A549 (cell line): Measurements from ENCODE around the gene CCDC90B. TPM values are rescaled to one million over a fixed set of nuclear protein-coding genes. Genes with fewer than 3 reads are reported as not detected.
A peak's percentile ranks its signal among the peaks of the same experiment; 100 is the strongest.

Source experiments
- ATAC-seq, 2 experiments: fragments of 200-7000 bp in 1 of 2; fragments of >200 bp in 1 of 2; cut with Nextera tagmentation in 1 of 2; cut with Tn5 transposase in 1 of 2; 3 replicates each; pipeline versions ENCODE4 v1.8.0 to v1.9.1; 2018 to 2020; ENCODE audit warnings: mild to moderate bottlenecking in 1 of 2, moderate library complexity in 1 of 2
- CTCF ChIA-PET: fragments of 300-600 bp; sonication (Branson Sonifier 250); formaldehyde crosslinking; extraction: SDS; loops from one replicate; lab custom pipeline; 2021; ENCODE audit warnings: antibody characterized with exemption, inconsistent platforms; lab: Yijun Ruan, JAX
- POLR2A ChIA-PET: fragments of 350-600 bp; formaldehyde crosslinking; extraction: SDS; loops from one replicate; lab custom pipeline; 2021; ENCODE audit warnings: antibody characterized with exemption, inconsistent platforms; lab: Yijun Ruan, JAX
- DNase-seq, 2 experiments: peaks; one replicate each; pipeline versions ENCODE4 v3.0.0 to v3.0.0-alpha.2; 2011 to 2016; ENCODE audit warnings: low read depth in 1 of 2, low spot score in 1 of 2
- FAIRE-seq: peaks from 2 replicates; lab custom pipeline; 2011; peaks lifted over from hg19 to GRCh38; lab: Jason Lieb, UNC
- H3K27ac ChIP-seq, 2 experiments: fragments of >200 bp; sonication (Bioruptor Twin); formaldehyde crosslinking; 3 replicates each; pipeline ENCODE4 v1.5.1; 2016 to 2017
- H3K4me1 ChIP-seq: fragments of >200 bp; sonication (Bioruptor Twin); formaldehyde crosslinking; 3 replicates; pipeline ENCODE4 v1.6.1; 2016
- H3K4me2 ChIP-seq: fragments of >200 bp; sonication (Bioruptor Twin); formaldehyde crosslinking; 3 replicates; pipeline ENCODE4 v1.6.1; 2016
- H3K4me3 ChIP-seq: fragments of >200 bp; sonication (Bioruptor Twin); formaldehyde crosslinking; 3 replicates; pipeline ENCODE4 v1.5.1; 2016
- H3K9me3 ChIP-seq: fragments of >200 bp; sonication (Bioruptor Twin); formaldehyde crosslinking; 3 replicates; pipeline ENCODE4 v1.6.1; 2016
- CHD2 ChIP-seq: fragments of 150-350 bp; IDR thresholded peaks from 2 replicates; pipeline ENCODE4 v1.6.1; 2014; ENCODE audit warnings: low read length; ENCODE audit not compliant: partially characterized antibody
- EHF ChIP-seq: fragments of 250-450 bp; sonication (Bioruptor Pico); IDR thresholded peaks from 2 replicates; pipeline ENCODE4 v1.5.0; 2020; ENCODE audit warnings: mild to moderate bottlenecking
- EP300 ChIP-seq, 2 experiments: fragments of >200 bp; sonication (Bioruptor Twin); formaldehyde crosslinking; IDR thresholded peaks; 2 replicates in 1 of 2; 3 replicates in 1 of 2; pipeline ENCODE4 v1.6.1; 2016 to 2017
- JUNB ChIP-seq: fragments of >200 bp; sonication (Bioruptor Twin); formaldehyde crosslinking; IDR thresholded peaks from 2 replicates; pipeline ENCODE4 v1.6.1; 2016
- NPAS2 ChIP-seq: fragments of 250-450 bp; sonication (Bioruptor Pico); IDR thresholded peaks from 2 replicates; pipeline ENCODE4 v1.8.0; 2022; ENCODE audit warnings: mild to moderate bottlenecking, moderate library complexity, borderline replicate concordance
- PBX3 ChIP-seq: IDR thresholded peaks from 2 replicates; pipeline ENCODE4 v1.6.1; 2012
- PHF8 ChIP-seq: fragments of 200-600 bp; sonication (generic); IDR thresholded peaks from 2 replicates; pipeline ENCODE4 v1.6.1; 2016; ENCODE audit warnings: low read depth, mild to moderate bottlenecking, antibody characterized with exemption, moderate library complexity, borderline replicate concordance
- POLR2A ChIP-seq: IDR thresholded peaks from 2 replicates; pipeline ENCODE4 v1.6.1; 2012; ENCODE audit warnings: mild to moderate bottlenecking, low read length
- RAD21 ChIP-seq, 2 experiments: fragments of >200 bp in 1 of 2; sonication (Bioruptor Twin) in 1 of 2; formaldehyde crosslinking in 1 of 2; IDR thresholded peaks in 1 of 2; conservative IDR thresholded peaks in 1 of 2; 2 replicates in 1 of 2; 3 replicates in 1 of 2; pipeline ENCODE4 v1.6.1; 2012 to 2018; ENCODE audit warnings: inconsistent platforms in 1 of 2
- RARB ChIP-seq: fragments of 250-450 bp; sonication (Bioruptor Pico); IDR thresholded peaks from 2 replicates; pipeline ENCODE4 v1.8.0; 2021; ENCODE audit warnings: mild to moderate bottlenecking, moderate library complexity
- RCOR1 ChIP-seq: fragments of 150-350 bp; IDR thresholded peaks from 2 replicates; pipeline ENCODE4 v1.6.1; 2014; ENCODE audit warnings: antibody characterized with exemption, low read length, low read depth
- RFX5 ChIP-seq: fragments of 450-650 bp; IDR thresholded peaks from 2 replicates; pipeline ENCODE4 v1.7.1; 2014; ENCODE audit warnings: antibody characterized with exemption, mild to moderate bottlenecking, moderate library complexity
- SMC3 ChIP-seq: fragments of >200 bp; sonication (Bioruptor Twin); formaldehyde crosslinking; IDR thresholded peaks from 3 replicates; pipeline ENCODE4 v1.6.1; 2018; ENCODE audit warnings: inconsistent platforms
- TP53 ChIP-seq: fragments of 250-450 bp; sonication (Bioruptor Pico); IDR thresholded peaks from 2 replicates; pipeline ENCODE4 v1.5.0; 2021; ENCODE audit warnings: mild to moderate bottlenecking, moderate library complexity
- ZC3H11A ChIP-seq: fragments of 450-650 bp; IDR thresholded peaks from 2 replicates; pipeline ENCODE4 v1.6.1; 2014; ENCODE audit warnings: antibody characterized with exemption, mild to moderate bottlenecking
- WGBS: methylation state at CpG from one replicate; pipeline ENCODE4 v1.1.6; 2017; ENCODE audit errors: missing lambda C conversion rate; 5-methylcytosine and 5-hydroxymethylcytosine counted together
- polyA plus RNA-seq, 4 experiments: library from polyadenylated mRNA; depleted of rRNA in 3 of 4; stranded (reverse); fragments of >200 nt; fragmentation: RNase III in 1 of 4; extraction: RNeasy Plus Mini Kit Qiagen cat#74134 plus additional on column Dnase treatment in 1 of 4; gene quantifications; 2 replicates in 3 of 4; 3 replicates in 1 of 4; pipeline ENCODE4 v1.2.3, GENCODE V29; 2011 to 2017
- TF ChIP-seq, protein P1 (sequence below): fragments of 200-600 bp; sonication (generic); IDR thresholded peaks from 2 replicates; pipeline ENCODE4 v1.6.1; 2016; ENCODE audit warnings: antibody characterized with exemption, mild to moderate bottlenecking, moderate library complexity
- TF ChIP-seq, protein P2 (sequence below): IDR thresholded peaks from 2 replicates; pipeline ENCODE4 v1.6.1; 2012; ENCODE audit warnings: low read depth, borderline replicate concordance
- TF ChIP-seq, protein P3 (sequence below): IDR thresholded peaks from 2 replicates; pipeline ENCODE4 v1.6.1; 2012
- TF ChIP-seq, protein P4 (sequence below): fragments of >200 bp; sonication (Bioruptor Twin); formaldehyde crosslinking; IDR thresholded peaks from 2 replicates; pipeline ENCODE4 v1.6.1; 2016
- TF ChIP-seq, protein P5 (sequence below): fragments of >200 bp; sonication (Bioruptor Twin); formaldehyde crosslinking; IDR thresholded peaks from 3 replicates; pipeline ENCODE4 v1.5.1; 2016
- TF ChIP-seq, protein P6 (sequence below): fragments of 150-350 bp; IDR thresholded peaks from 2 replicates; pipeline ENCODE4 v1.6.1; 2014; ENCODE audit warnings: low read depth, mild to moderate bottlenecking, low read length
- TF ChIP-seq, protein P7 (sequence below): fragments of >200 bp; sonication (Bioruptor Twin); formaldehyde crosslinking; IDR thresholded peaks from 3 replicates; pipeline ENCODE4 v1.6.1; 2016

CCDC90B gene
- polyA plus RNA-seq, 2 of the 4 experiments (the other 2 are of a cell fraction) = 63.7 to 80.5 TPM

- CTCF ChIA-PET = interaction anchor here (2.9 to 8.4 kb wide), 3 partner anchors 12 to 526 kb away, joined by 14 to 77 read pairs (median 51); no protein-coding TSS in a partner anchor
- FAIRE-seq = no peak
- no peak for DNase-seq
- TF ChIP-seq, protein P1, sequence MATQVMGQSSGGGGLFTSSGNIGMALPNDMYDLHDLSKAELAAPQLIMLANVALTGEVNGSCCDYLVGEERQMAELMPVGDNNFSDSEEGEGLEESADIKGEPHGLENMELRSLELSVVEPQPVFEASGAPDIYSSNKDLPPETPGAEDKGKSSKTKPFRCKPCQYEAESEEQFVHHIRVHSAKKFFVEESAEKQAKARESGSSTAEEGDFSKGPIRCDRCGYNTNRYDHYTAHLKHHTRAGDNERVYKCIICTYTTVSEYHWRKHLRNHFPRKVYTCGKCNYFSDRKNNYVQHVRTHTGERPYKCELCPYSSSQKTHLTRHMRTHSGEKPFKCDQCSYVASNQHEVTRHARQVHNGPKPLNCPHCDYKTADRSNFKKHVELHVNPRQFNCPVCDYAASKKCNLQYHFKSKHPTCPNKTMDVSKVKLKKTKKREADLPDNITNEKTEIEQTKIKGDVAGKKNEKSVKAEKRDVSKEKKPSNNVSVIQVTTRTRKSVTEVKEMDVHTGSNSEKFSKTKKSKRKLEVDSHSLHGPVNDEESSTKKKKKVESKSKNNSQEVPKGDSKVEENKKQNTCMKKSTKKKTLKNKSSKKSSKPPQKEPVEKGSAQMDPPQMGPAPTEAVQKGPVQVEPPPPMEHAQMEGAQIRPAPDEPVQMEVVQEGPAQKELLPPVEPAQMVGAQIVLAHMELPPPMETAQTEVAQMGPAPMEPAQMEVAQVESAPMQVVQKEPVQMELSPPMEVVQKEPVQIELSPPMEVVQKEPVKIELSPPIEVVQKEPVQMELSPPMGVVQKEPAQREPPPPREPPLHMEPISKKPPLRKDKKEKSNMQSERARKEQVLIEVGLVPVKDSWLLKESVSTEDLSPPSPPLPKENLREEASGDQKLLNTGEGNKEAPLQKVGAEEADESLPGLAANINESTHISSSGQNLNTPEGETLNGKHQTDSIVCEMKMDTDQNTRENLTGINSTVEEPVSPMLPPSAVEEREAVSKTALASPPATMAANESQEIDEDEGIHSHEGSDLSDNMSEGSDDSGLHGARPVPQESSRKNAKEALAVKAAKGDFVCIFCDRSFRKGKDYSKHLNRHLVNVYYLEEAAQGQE = peak; percentile 51; the same call in 1 of the 2 replicates
- TF ChIP-seq PHF8 = no peak
- Histone ChIP-seq H3K4me2 (no peak overlapping the region), H3K4me3 (no peak overlapping the region), H3K9me3 (no peaks in the 10 kb centered on the region), H3K4me1 (no peaks in the 10 kb centered on the region), H3K27ac (no peak overlapping the region)
- POLR2A ChIA-PET = no interaction called here
- WGBS = 43% methylated on average over 4 of the region's 4 CpGs
- ATAC-seq = no peak
Observed at GRCh38 chr11:83294208-83294607, 8.0 kb upstream of the CCDC90B start.

DNA sequence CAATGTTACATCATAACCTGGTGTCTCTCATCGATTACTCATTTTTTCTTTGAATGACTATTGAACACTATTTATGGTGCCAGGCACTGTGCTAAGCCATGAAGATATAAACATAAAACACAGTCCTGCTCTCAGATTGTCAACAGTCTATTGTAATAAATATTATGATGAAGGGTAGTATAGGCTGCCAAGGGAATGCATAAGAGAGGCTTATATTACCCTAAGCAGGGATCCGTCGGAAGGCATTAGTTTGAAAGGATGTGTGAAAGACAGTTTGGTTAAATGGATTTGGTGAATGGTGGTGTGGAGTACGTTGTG is 7.2 kb upstream of the CCDC90B start:
- Histone ChIP-seq H3K9me3 (no peaks in the 10 kb centered on the region), H3K4me3 (no peak overlapping the region), H3K4me2 (no peak overlapping the region)
- FAIRE-seq (no peak), DNase-seq (no peak)
- ChIA-PET CTCF (interaction anchor here (0.7 to 8.4 kb wide), 23 partner anchors 11 to 759 kb away, joined by 3 to 77 read pairs (median 4); no protein-coding TSS in a partner anchor), POLR2A (no interaction called here)
- TF ChIP-seq, protein P2, sequence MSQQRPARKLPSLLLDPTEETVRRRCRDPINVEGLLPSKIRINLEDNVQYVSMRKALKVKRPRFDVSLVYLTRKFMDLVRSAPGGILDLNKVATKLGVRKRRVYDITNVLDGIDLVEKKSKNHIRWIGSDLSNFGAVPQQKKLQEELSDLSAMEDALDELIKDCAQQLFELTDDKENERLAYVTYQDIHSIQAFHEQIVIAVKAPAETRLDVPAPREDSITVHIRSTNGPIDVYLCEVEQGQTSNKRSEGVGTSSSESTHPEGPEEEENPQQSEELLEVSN = no peak
- TF ChIP-seq, all 56 proteins: peak for 0
- 48% methylated on average over 4 of the region's 4 CpGs for WGBS
- no peak for ATAC-seq
- Histone ChIP-seq H3K27ac (no peak overlapping the region), H3K4me1 (no peaks in the 10 kb centered on the region)

DNA sequence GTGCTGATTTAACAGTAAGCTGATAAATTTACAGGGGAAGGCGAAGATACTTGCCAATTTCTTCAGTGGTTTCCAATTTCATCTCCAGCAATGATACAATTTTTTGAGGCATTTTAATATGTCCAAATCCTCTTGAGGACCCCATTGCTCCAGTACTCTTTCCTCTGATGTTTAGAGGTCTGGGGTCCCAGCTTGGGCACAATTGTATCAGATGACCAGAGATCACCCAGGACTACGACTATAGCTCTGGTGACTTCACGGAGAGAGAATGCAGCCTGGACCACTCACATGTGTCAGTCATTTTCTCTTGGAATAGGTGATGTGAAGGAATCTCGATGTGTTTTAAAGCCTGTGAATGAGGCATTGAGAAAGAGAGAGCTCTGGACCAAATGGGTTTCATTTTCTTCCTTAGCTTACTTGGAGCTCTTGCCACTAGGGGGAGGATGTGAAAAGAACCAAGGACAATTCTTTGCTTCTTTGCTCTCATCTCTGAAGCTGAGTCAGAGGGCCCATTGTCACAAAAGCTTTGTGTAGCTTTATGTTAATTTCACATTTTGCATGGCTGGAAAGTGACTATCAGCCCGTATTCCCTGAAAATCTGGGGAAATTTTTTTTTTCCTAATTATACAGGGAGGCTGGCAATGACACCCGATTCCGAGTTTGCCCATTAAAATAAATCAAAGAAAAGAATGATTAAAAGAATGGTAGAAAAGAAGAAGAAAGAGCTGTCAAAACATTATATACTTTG is 6.7 kb upstream of the CCDC90B start:
- ChIA-PET CTCF (interaction anchor here (0.6 to 8.4 kb wide), 29 partner anchors 9 to 1050 kb away, joined by 3 to 77 read pairs (median 4); no protein-coding TSS in a partner anchor), POLR2A (interaction anchor here (0.7 to 1.2 kb wide), 2 partner anchors 136 to 507 kb away, joined by 3 read pairs; partner anchors contain the start of gene PCF11)
- H3K27ac ChIP-seq = no peak overlapping the region
- DNase-seq = peak; percentile 60 to 67
- H3K4me3 ChIP-seq = no peak overlapping the region
- peak; percentile 87 to 93 for ATAC-seq
- 39% methylated on average over 7 of the region's 7 CpGs for WGBS
- H3K9me3 ChIP-seq = no peaks in the 10 kb centered on the region
- no peak for FAIRE-seq
- H3K4me1 ChIP-seq = no peaks in the 10 kb centered on the region
- TF ChIP-seq EHF (CRISPR knock-in tag) = no peak
- TF ChIP-seq, protein P3, sequence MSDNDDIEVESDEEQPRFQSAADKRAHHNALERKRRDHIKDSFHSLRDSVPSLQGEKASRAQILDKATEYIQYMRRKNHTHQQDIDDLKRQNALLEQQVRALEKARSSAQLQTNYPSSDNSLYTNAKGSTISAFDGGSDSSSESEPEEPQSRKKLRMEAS = no peak
- TF ChIP-seq RFX5 = no peak
- TF ChIP-seq, protein P4, sequence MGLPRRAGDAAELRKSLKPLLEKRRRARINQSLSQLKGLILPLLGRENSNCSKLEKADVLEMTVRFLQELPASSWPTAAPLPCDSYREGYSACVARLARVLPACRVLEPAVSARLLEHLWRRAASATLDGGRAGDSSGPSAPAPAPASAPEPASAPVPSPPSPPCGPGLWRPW = no peak
- no peak for TF ChIP-seq PBX3
- TF ChIP-seq RAD21 (conservative IDR thresholded peaks at IDR 0.05 in 1 of 2, IDR thresholded peaks at IDR 0.05 in 1 of 2) = peak; percentile 51 to 58
- TF ChIP-seq JUNB = no peak
- no peak for TF ChIP-seq CHD2
- no peak for TF ChIP-seq TP53 (CRISPR knock-in tag)
- no peak for TF ChIP-seq RCOR1
- TF ChIP-seq SMC3 = peak; percentile 67
- no peak for TF ChIP-seq EP300 (IDR thresholded peaks at IDR 0.05)
- no peak for TF ChIP-seq ZC3H11A
- TF ChIP-seq, protein P5, sequence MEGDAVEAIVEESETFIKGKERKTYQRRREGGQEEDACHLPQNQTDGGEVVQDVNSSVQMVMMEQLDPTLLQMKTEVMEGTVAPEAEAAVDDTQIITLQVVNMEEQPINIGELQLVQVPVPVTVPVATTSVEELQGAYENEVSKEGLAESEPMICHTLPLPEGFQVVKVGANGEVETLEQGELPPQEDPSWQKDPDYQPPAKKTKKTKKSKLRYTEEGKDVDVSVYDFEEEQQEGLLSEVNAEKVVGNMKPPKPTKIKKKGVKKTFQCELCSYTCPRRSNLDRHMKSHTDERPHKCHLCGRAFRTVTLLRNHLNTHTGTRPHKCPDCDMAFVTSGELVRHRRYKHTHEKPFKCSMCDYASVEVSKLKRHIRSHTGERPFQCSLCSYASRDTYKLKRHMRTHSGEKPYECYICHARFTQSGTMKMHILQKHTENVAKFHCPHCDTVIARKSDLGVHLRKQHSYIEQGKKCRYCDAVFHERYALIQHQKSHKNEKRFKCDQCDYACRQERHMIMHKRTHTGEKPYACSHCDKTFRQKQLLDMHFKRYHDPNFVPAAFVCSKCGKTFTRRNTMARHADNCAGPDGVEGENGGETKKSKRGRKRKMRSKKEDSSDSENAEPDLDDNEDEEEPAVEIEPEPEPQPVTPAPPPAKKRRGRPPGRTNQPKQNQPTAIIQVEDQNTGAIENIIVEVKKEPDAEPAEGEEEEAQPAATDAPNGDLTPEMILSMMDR = peak; percentile 71
- TF ChIP-seq POLR2A = no peak
- no peak for TF ChIP-seq NPAS2 (CRISPR knock-in tag)
- TF ChIP-seq, protein P6, sequence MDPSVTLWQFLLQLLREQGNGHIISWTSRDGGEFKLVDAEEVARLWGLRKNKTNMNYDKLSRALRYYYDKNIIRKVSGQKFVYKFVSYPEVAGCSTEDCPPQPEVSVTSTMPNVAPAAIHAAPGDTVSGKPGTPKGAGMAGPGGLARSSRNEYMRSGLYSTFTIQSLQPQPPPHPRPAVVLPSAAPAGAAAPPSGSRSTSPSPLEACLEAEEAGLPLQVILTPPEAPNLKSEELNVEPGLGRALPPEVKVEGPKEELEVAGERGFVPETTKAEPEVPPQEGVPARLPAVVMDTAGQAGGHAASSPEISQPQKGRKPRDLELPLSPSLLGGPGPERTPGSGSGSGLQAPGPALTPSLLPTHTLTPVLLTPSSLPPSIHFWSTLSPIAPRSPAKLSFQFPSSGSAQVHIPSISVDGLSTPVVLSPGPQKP = no peak
- no peak for TF ChIP-seq RARB (CRISPR knock-in tag)
- TF ChIP-seq, protein P7, sequence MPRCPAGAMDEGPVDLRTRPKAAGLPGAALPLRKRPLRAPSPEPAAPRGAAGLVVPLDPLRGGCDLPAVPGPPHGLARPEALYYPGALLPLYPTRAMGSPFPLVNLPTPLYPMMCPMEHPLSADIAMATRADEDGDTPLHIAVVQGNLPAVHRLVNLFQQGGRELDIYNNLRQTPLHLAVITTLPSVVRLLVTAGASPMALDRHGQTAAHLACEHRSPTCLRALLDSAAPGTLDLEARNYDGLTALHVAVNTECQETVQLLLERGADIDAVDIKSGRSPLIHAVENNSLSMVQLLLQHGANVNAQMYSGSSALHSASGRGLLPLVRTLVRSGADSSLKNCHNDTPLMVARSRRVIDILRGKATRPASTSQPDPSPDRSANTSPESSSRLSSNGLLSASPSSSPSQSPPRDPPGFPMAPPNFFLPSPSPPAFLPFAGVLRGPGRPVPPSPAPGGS = no peak
- H3K4me2 ChIP-seq = peak overlapping the region; percentile 65
